HCT116 (cell line): ENCODE measurements around the gene ERGIC1.

Experiments used
- ELF1 ChIP-seq: IDR thresholded peaks from 2 replicates; pipeline ENCODE4 v1.6.1; 2012; ENCODE audit warnings: low read depth, borderline replicate concordance
- TF ChIP-seq, protein P1 (sequence below), 3 experiments: fragments of 200-600 bp in 1 of 3; sonication (generic) in 1 of 3; IDR thresholded peaks in 2 of 3; conservative IDR thresholded peaks in 1 of 3; 2 replicates each; pipeline ENCODE4 v1.5.1; 2012 to 2017; ENCODE audit warnings: low read depth in 2 of 3, low read length in 2 of 3, antibody characterized with exemption in 1 of 3, borderline replicate concordance in 1 of 3, control low read depth in 1 of 3, mild to moderate bottlenecking in 1 of 3, mixed read lengths in 1 of 3, mixed run types in 1 of 3, moderate library complexity in 1 of 3; ENCODE audit not compliant: insufficient read depth in 1 of 3

DNA sequence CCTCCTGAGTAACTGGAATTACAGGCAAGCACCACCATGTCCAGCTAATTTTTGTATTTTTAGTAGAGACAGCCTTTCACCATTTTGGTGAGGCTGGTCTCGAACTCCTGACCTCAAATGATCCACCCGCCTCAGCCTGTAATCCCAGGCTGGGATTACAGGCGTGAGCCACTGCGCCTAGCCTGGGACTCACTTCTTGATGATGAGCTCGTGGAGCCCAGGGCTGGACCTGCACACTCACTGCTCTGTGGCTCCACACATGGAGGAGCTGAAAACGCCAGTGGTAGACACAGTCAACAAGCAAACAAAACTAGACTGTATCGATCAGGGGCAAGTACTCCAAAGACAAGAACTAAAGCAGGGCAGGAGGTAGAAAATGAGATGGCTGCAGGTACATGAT, 65.4 kb downstream of the ERGIC1 start:
- TF ChIP-seq, protein P1, sequence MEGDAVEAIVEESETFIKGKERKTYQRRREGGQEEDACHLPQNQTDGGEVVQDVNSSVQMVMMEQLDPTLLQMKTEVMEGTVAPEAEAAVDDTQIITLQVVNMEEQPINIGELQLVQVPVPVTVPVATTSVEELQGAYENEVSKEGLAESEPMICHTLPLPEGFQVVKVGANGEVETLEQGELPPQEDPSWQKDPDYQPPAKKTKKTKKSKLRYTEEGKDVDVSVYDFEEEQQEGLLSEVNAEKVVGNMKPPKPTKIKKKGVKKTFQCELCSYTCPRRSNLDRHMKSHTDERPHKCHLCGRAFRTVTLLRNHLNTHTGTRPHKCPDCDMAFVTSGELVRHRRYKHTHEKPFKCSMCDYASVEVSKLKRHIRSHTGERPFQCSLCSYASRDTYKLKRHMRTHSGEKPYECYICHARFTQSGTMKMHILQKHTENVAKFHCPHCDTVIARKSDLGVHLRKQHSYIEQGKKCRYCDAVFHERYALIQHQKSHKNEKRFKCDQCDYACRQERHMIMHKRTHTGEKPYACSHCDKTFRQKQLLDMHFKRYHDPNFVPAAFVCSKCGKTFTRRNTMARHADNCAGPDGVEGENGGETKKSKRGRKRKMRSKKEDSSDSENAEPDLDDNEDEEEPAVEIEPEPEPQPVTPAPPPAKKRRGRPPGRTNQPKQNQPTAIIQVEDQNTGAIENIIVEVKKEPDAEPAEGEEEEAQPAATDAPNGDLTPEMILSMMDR (IDR thresholded peaks at IDR 0.05 in 2 of 3, conservative IDR thresholded peaks at IDR 0.05 in 1 of 3; ENCODE audit: borderline replicate concordance in 1 of 3, insufficient read depth in 1 of 3, low read depth in 2 of 3, low read length in 2 of 3), result no peak
- TF ChIP-seq ELF1, result no peak
